Tibial artery (tissue), 4 donors: Measurements from ENCODE around the gene MAD1L1.

Experiments
- DNase-seq, 2 donors: peaks; one replicate each; pipeline ENCODE4 v3.0.0-alpha.2; 2019
- H3K27ac ChIP-seq, 2 donors: fragments of 200-600 bp; sonication (generic) in 1 of 2; 1 replicate in 1 of 2; 2 replicates in 1 of 2; pipeline ENCODE4 v1.5.1; 2018 to 2019; ENCODE audit warnings: mild to moderate bottlenecking in 1 of 2
- H3K27me3 ChIP-seq, 2 donors: fragments of 200-600 bp; sonication (generic) in 1 of 2; one replicate each; pipeline versions ENCODE4 v1.5.1 to v1.6.0; 2016 to 2019
- H3K36me3 ChIP-seq, 3 donors: fragments of 200-600 bp; sonication (generic) in 2 of 3; one replicate each; pipeline ENCODE4 v1.5.1; 2016 to 2019; ENCODE audit warnings: mild to moderate bottlenecking in 2 of 3
- H3K4me1 ChIP-seq, 4 donors: fragments of 200-600 bp; sonication (generic) in 2 of 4; 1 replicate in 3 of 4; 2 replicates in 1 of 4; pipeline ENCODE4 v1.5.1; 2016 to 2019
- H3K4me3 ChIP-seq, 2 donors: fragments of 200-600 bp; sonication (generic) in 1 of 2; 1 replicate in 1 of 2; 2 replicates in 1 of 2; pipeline ENCODE4 v1.5.1; 2018 to 2019; ENCODE audit warnings: mild to moderate bottlenecking in 2 of 2
- H3K9me3 ChIP-seq, 3 donors: fragments of 200-600 bp; sonication (generic) in 1 of 3; one replicate each; pipeline ENCODE4 v1.5.1; 2016 to 2019
- intact Hi-C: fragments of 100-400 bp; cut with DNase I; formaldehyde crosslinking; loops from one replicate; pipeline ENCODE4 v1.15.0; 2023; ENCODE audit warnings: low total_unique reads
- TF ChIP-seq, protein P1 (sequence below), 2 experiments: fragments of 200-600 bp in 1 of 2; fragments of 450-650 bp in 1 of 2; IDR thresholded peaks; one replicate each; pipeline ENCODE4 v1.5.1; 2017 to 2019; ENCODE audit warnings: antibody characterized with exemption in 2 of 2, mild to moderate bottlenecking in 1 of 2, moderate library complexity in 1 of 2

The MAD1L1 gene

DNA sequence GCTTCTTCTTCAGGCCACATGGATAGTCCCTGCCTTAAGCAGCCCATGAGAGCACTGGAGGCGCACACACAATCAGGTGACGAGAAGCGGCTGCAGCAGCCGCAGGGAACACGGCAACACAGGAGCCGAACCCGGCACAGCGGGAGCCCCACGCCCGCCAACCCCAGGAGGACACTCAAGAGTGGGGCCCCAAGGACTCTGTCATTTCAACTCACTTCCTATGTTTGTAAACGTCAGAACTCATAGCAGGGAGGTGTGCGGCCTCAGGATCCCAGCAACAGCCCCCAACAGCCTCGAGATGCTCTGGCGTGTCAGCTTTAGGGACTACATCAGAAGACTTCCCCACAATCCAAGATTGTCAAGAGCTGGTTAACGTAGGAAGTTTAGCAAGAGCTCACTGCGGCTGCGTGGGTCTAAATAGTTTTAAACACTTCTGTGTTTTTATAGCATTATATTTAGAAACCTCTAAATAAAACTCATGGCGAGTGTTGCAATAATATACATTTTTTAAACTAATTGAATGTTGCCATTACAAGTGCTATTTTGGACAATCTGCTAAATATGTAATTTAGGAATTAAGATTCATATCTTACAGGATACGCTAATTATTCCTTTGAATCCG, 123.4 kb downstream of the MAD1L1 start:
- intact Hi-C loops: no loop called here
- H3K27me3 ChIP-seq: no peaks in the 10 kb centered on the region
- no peaks in the 10 kb centered on the region for H3K36me3 ChIP-seq
- no peak for DNase-seq
- TF ChIP-seq, protein P1, sequence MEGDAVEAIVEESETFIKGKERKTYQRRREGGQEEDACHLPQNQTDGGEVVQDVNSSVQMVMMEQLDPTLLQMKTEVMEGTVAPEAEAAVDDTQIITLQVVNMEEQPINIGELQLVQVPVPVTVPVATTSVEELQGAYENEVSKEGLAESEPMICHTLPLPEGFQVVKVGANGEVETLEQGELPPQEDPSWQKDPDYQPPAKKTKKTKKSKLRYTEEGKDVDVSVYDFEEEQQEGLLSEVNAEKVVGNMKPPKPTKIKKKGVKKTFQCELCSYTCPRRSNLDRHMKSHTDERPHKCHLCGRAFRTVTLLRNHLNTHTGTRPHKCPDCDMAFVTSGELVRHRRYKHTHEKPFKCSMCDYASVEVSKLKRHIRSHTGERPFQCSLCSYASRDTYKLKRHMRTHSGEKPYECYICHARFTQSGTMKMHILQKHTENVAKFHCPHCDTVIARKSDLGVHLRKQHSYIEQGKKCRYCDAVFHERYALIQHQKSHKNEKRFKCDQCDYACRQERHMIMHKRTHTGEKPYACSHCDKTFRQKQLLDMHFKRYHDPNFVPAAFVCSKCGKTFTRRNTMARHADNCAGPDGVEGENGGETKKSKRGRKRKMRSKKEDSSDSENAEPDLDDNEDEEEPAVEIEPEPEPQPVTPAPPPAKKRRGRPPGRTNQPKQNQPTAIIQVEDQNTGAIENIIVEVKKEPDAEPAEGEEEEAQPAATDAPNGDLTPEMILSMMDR (IDR thresholded peaks at IDR 0.05): no peak
- H3K27ac ChIP-seq: peak overlapping the region in 1 of 2 donors; percentile 18
- H3K4me3 ChIP-seq: no peak overlapping the region
- H3K4me1 ChIP-seq: peaks cover 6 to 26% (median 16%) of the 10 kb centered on the region in 4 donors
- no peaks in the 10 kb centered on the region for H3K9me3 ChIP-seq

DNA sequence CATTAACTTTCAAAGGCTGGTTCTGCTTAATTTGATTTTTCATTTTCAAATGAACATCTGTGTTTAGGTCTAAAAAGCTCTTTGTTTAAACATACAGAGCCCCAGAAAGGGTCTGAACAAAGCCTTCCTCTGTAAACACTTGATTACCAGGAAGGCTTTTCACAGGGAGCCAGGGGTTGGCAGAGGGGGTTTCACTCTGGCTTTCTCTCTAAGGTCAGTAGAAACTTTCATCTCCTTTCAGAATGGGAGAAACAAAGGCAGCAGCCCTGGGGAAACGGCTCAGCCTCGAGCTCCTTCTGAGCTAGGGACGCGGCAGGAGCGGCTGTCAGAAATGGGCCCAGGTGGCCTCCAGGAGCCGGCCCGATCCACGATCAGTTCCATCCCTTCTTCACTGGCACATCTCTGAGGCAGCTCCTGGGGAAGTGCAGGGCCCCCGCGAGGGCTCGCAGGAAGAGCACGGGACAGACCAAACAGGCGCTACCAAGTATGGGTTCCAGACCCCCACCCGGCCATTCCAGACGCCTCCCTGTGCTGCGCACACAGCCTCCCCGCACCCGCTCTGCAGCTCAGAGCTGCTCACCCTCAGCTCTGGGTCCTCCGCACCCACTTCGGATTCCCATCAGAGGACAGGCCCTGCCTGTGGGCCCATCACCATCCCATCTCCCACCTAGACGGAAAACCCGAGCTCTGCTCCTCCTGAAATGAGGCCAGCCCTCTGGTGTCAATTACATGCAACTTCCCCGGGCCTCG, 124.1 kb downstream of the MAD1L1 start:
- Histone ChIP-seq H3K36me3 (no peaks in the 10 kb centered on the region), H3K9me3 (no peaks in the 10 kb centered on the region), H3K4me1 (peaks cover 7 to 33% (median 21%) of the 10 kb centered on the region in 4 donors), H3K4me3 (no peak overlapping the region), H3K27me3 (no peaks in the 10 kb centered on the region), H3K27ac (peak overlapping the region in 1 of 2 donors; percentile 18)
- intact Hi-C loops: no loop called here
- DNase-seq: no peak
- TF ChIP-seq, protein P1 (IDR thresholded peaks at IDR 0.05): no peak

DNA sequence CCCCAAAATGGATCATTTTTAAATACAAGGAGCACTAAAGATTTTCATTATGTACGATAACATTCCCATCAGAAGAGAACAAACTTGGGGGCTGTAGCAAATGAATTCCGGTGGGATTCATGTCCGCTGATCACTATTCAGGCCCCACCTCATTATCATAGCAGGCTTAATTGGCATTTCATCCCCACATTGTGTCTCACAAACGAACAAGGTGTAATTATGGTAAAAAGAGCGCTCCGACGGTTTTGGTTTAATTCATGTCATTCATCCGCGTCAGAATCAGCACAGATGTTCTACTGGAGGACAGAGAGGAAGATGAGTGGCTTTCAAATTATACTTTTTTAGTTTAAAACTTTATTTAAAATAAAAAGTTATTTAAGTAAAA, 124.7 kb downstream of the MAD1L1 start:
- Histone ChIP-seq H3K4me1 (peaks cover 7 to 38% (median 25%) of the 10 kb centered on the region in 4 donors), H3K27ac (no peak overlapping the region)
- TF ChIP-seq, protein P1 (IDR thresholded peaks at IDR 0.05): no peak

DNA sequence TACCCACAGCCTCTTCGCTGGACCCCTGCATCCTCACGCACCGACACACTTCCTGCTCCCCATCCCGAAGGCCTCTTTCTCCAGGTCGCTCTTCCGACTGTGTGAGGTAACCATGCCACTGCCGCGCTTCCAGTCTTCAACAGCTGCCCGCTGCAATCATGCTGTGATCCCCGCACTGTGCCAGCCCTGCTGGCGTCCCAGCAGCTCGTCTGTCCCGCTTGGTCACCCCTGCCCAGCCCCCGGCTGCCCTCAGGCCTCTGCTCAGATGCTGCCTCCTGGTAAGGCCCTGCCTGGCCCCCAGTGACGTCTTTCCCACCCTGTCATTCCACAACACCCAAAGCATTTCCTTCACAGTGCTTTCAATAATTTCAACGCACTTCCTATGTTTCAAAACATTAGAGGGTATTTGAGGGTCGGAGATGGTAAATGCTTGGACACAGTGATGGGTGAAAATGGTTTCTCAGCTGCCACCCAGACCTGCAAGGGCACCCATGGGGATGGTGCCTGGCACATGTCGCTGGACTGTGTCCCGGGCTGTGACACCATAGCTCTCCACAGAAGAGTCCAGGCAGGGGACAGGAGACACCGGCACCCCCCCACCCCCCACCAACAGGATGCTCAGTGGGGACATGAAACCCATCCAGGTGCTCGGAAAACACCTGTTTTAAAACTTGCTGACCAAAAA, 125.2 kb downstream of the MAD1L1 start:
- no peaks in the 10 kb centered on the region for H3K27me3 ChIP-seq
- no peaks in the 10 kb centered on the region for H3K36me3 ChIP-seq
- TF ChIP-seq, protein P1 (IDR thresholded peaks at IDR 0.05): no peak
- H3K27ac ChIP-seq: no peak overlapping the region
- intact Hi-C loops: no loop called here
- no peak overlapping the region for H3K4me3 ChIP-seq
- DNase-seq: no peak
- peaks cover 7 to 37% (median 23%) of the 10 kb centered on the region in 4 donors for H3K4me1 ChIP-seq
- no peaks in the 10 kb centered on the region for H3K9me3 ChIP-seq

More for the DNA sequence above, 124.7 kb downstream of the MAD1L1 start:
- DNase-seq: no peak
- intact Hi-C loops: no loop called here
- no peaks in the 10 kb centered on the region for H3K27me3 ChIP-seq
- no peak overlapping the region for H3K4me3 ChIP-seq
- no peaks in the 10 kb centered on the region for H3K9me3 ChIP-seq
- no peaks in the 10 kb centered on the region for H3K36me3 ChIP-seq

DNA sequence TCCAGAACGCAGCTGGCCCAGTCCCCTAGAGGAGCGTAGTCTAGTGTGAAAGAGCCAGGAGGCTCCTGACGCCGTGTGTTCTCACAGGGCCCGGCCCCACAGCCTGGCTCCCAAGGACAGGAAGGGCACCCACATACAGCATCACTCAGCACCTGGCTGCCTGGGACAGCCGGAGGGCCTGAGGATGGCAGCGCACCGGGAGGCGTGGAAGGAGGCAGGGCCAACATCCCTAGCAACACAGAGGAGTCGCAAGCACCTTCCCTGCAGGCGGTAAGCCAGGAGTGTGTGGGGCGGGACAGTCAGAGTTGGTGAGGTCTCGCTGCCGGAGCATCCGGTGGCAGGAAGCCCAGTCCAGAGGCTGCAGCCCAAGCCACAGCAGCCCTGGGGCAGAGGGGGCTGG, 125.8 kb downstream of the MAD1L1 start:
- Histone ChIP-seq H3K36me3 (no peaks in the 10 kb centered on the region), H3K27me3 (no peaks in the 10 kb centered on the region), H3K4me3 (no peak overlapping the region), H3K27ac (no peak overlapping the region), H3K4me1 (peaks cover 7 to 35% (median 17%) of the 10 kb centered on the region in 4 donors), H3K9me3 (no peaks in the 10 kb centered on the region)
- DNase-seq: no peak
- TF ChIP-seq, protein P1 (IDR thresholded peaks at IDR 0.05): no peak
- intact Hi-C loops: no loop called here
